Parathyroid adenoma (tissue), 2 donors: Measurements from ENCODE around the gene ZRSR2.

Experiments
- H2AFZ ChIP-seq: fragments of 300-600 bp; sonication (generic); one replicate; pipeline ENCODE4 v1.7.0; 2017; ENCODE audit warnings: antibody characterized with exemption, mild to moderate bottlenecking
- H3K27ac ChIP-seq: fragments of 300-600 bp; sonication (generic); one replicate; pipeline ENCODE4 v1.7.0; 2017
- H3K27me3 ChIP-seq: fragments of 300-600 bp; sonication (generic); one replicate; pipeline ENCODE4 v1.7.0; 2017; ENCODE audit warnings: low read length; ENCODE audit not compliant: control insufficient read depth, insufficient read depth
- H3K36me3 ChIP-seq: fragments of 300-600 bp; sonication (generic); one replicate; pipeline ENCODE4 v1.7.0; 2017; ENCODE audit warnings: low read length; ENCODE audit not compliant: control insufficient read depth, insufficient read depth
- H3K4me1 ChIP-seq: fragments of 300-600 bp; sonication (generic); one replicate; pipeline ENCODE4 v1.7.0; 2017; ENCODE audit warnings: control low read depth
- H3K4me2 ChIP-seq: fragments of 300-600 bp; sonication (generic); one replicate; pipeline ENCODE4 v1.7.0; 2017; ENCODE audit warnings: low read length
- H3K4me3 ChIP-seq: fragments of 300-600 bp; sonication (generic); one replicate; pipeline ENCODE4 v1.7.0; 2017; ENCODE audit warnings: low read depth, low read length
- H3K79me2 ChIP-seq: fragments of 300-600 bp; sonication (generic); one replicate; pipeline ENCODE4 v1.7.0; 2017; ENCODE audit warnings: control low read depth
- H3K9ac ChIP-seq: fragments of 300-600 bp; sonication (generic); one replicate; pipeline ENCODE4 v1.7.0; 2017; ENCODE audit warnings: mild to moderate bottlenecking
- H3K9me3 ChIP-seq: fragments of 300-600 bp; sonication (generic); one replicate; pipeline ENCODE4 v1.7.0; 2017; ENCODE audit warnings: low read length; ENCODE audit not compliant: control insufficient read depth
- CTCF ChIP-seq: fragments of 300-600 bp; sonication (generic); IDR thresholded peaks from one replicate; pipeline ENCODE4 v1.7.0; 2017; ENCODE audit warnings: antibody characterized with exemption, mild to moderate bottlenecking
- donor health status: primary hyperparathyroidism.

ZRSR2 gene

GRCh38 chrX:15747626-15748173 is 42.6 kb upstream of the ZRSR2 start:
- TF ChIP-seq CTCF = no peak

GRCh38 chrX:15748841-15749240 is 41.4 kb upstream of the ZRSR2 start:
- H3K79me2 ChIP-seq = no peaks in the 10 kb centered on the region
- TF ChIP-seq CTCF = no peak
- H3K27ac ChIP-seq = peak overlapping the region; percentile 66
- H3K4me2 ChIP-seq = no peak overlapping the region
- peaks cover 7% of the 10 kb centered on the region for H3K4me1 ChIP-seq
- H3K27me3 ChIP-seq = no peaks in the 10 kb centered on the region
- no peak overlapping the region for H3K4me3 ChIP-seq
- H3K36me3 ChIP-seq = no peaks in the 10 kb centered on the region
- H3K9ac ChIP-seq = no peak overlapping the region
- no peak overlapping the region for H2AFZ ChIP-seq
- no peaks in the 10 kb centered on the region for H3K9me3 ChIP-seq

More at GRCh38 chrX:15747626-15748173, 42.6 kb upstream of the ZRSR2 start:
- H3K9ac ChIP-seq = no peak overlapping the region
- H3K36me3 ChIP-seq = no peaks in the 10 kb centered on the region
- no peak overlapping the region for H3K27ac ChIP-seq
- no peak overlapping the region for H3K4me2 ChIP-seq
- no peaks in the 10 kb centered on the region for H3K79me2 ChIP-seq
- H3K27me3 ChIP-seq = no peaks in the 10 kb centered on the region
- no peak overlapping the region for H3K4me3 ChIP-seq
- H3K9me3 ChIP-seq = no peaks in the 10 kb centered on the region
- peaks cover 7% of the 10 kb centered on the region for H3K4me1 ChIP-seq
- H2AFZ ChIP-seq = no peak overlapping the region

GRCh38 chrX:15749642-15750610 is 40.4 kb upstream of the ZRSR2 start:
- Histone ChIP-seq H3K4me2 (no peak overlapping the region), H3K9me3 (no peaks in the 10 kb centered on the region), H3K9ac (no peak overlapping the region), H3K36me3 (no peaks in the 10 kb centered on the region), H3K79me2 (no peaks in the 10 kb centered on the region), H3K27me3 (no peaks in the 10 kb centered on the region), H2AFZ (peak overlapping the region; percentile 56), H3K4me3 (no peak overlapping the region), H3K27ac (peak overlapping the region; percentile 66), H3K4me1 (peaks cover 10% of the 10 kb centered on the region)
- TF ChIP-seq CTCF = no peak

GRCh38 chrX:15750611-15751154 is 39.6 kb upstream of the ZRSR2 start:
- Histone ChIP-seq H3K9ac (no peak overlapping the region), H3K27ac (peak overlapping the region; percentile 66), H3K4me1 (peaks cover 10% of the 10 kb centered on the region), H3K9me3 (no peaks in the 10 kb centered on the region), H3K4me3 (no peak overlapping the region), H2AFZ (no peak overlapping the region), H3K4me2 (no peak overlapping the region), H3K79me2 (no peaks in the 10 kb centered on the region), H3K27me3 (no peaks in the 10 kb centered on the region), H3K36me3 (no peaks in the 10 kb centered on the region)
- TF ChIP-seq CTCF = no peak
